HG03196 (cell line): ENCODE data around the gene SLC4A2.

Source experiments
- ATAC-seq: cut with Tn5 transposase; IDR thresholded peaks from one replicate; pipeline ENCODE4 v1.9.1; 2021; ENCODE audit not compliant: unreplicated experiment

SLC4A2 gene

GRCh38 chr7:151078233-151079040, 19.0 kb downstream of the SLC4A2 start:
- no peak for ATAC-seq

GRCh38 chr7:151079199-151079910, 20.0 kb downstream of the SLC4A2 start:
- ATAC-seq = no peak

- ATAC-seq = peak; percentile 3
Measured at GRCh38 chr7:151080067-151080521, 20.7 kb downstream of the SLC4A2 start.

GRCh38 chr7:151080522-151081169, 21.3 kb downstream of the SLC4A2 start, which contains the start of gene FASTK:
TSS of gene FASTK (minus strand) at chr7:151080809. CDS start at chr7:151080766, 43 bp downstream.
- ATAC-seq = peak; percentile 73

GRCh38 chr7:151081170-151082101, 22.0 kb downstream of the SLC4A2 start:
- ATAC-seq = no peak

- no peak for ATAC-seq
Measured at GRCh38 chr7:151082141-151083070, 23.0 kb downstream of the SLC4A2 start.

- peak; percentile 40 for ATAC-seq
Measured at GRCh38 chr7:151083071-151083823, 23.9 kb downstream of the SLC4A2 start, which contains the start of gene TMUB1. TSS of gene TMUB1 (minus strand) at chr7:151083493. CDS start at chr7:151082563, 930 bp downstream.

- no peak for ATAC-seq
Measured at GRCh38 chr7:151083824-151084160, 24.4 kb downstream of the SLC4A2 start.

GRCh38 chr7:151085329-151085690, 25.9 kb downstream of the SLC4A2 start:
- no peak for ATAC-seq

- peak; percentile 43 for ATAC-seq
Measured at GRCh38 chr7:151085691-151086620, 26.6 kb downstream of the SLC4A2 start, which contains the start of gene AGAP3. TSS of gene AGAP3 (plus strand) at chr7:151086475. CDS start at chr7:151086742, 267 bp downstream.

GRCh38 chr7:151086802-151087244, 27.4 kb downstream of the SLC4A2 start:
- ATAC-seq = no peak

GRCh38 chr7:151087245-151088018, 28.0 kb downstream of the SLC4A2 start:
- no peak for ATAC-seq

- no peak for ATAC-seq
Measured at GRCh38 chr7:151088019-151088855, 28.8 kb downstream of the SLC4A2 start.

GRCh38 chr7:151088856-151089699, 29.7 kb downstream of the SLC4A2 start:
- no peak for ATAC-seq
